Lung (tissue), 12 donors: ENCODE results near the gene C3orf22. TPM values are rescaled to one million over a fixed set of nuclear protein-coding genes. Genes with fewer than 3 reads are reported as not detected.

Experiments
- ATAC-seq: fragments of 200-7000 bp; cut with Tn5 transposase; one replicate; pipeline ENCODE4 v1.9.1; 2020; ENCODE audit warnings: moderate number of reproducible peaks; ENCODE audit not compliant: insufficient read depth, low FRiP score
- DNase-seq, 3 donors: peaks; one replicate each; pipeline ENCODE4 v3.0.0-alpha.2; 2013 to 2017
- H3K27ac ChIP-seq, 2 donors: one replicate each; pipeline ENCODE4 v1.5.1; 2013; ENCODE audit warnings: mild to moderate bottlenecking in 2 of 2, moderate library complexity in 2 of 2, control low read depth in 1 of 2, inconsistent platforms in 1 of 2, low read depth in 1 of 2, low read length in 1 of 2
- H3K27me3 ChIP-seq, 3 donors: one replicate each; pipeline ENCODE4 v1.5.1; 2013; ENCODE audit warnings: low read length in 2 of 3; ENCODE audit not compliant: control insufficient read depth in 3 of 3, insufficient read depth in 3 of 3
- H3K36me3 ChIP-seq, 4 donors: one replicate each; pipeline ENCODE4 v1.5.1; 2013; ENCODE audit warnings: low read length in 4 of 4, mild to moderate bottlenecking in 1 of 4, moderate library complexity in 1 of 4; ENCODE audit not compliant: control insufficient read depth in 4 of 4, insufficient read depth in 4 of 4
- H3K4me1 ChIP-seq, 5 donors: one replicate each; pipeline ENCODE4 v1.5.1; 2013; ENCODE audit warnings: low read length in 5 of 5, mild to moderate bottlenecking in 2 of 5, moderate library complexity in 1 of 5; ENCODE audit not compliant: control insufficient read depth in 5 of 5, insufficient read depth in 5 of 5
- H3K4me3 ChIP-seq: one replicate; pipeline ENCODE4 v1.5.1; 2013; ENCODE audit warnings: mild to moderate bottlenecking, control low read depth, moderate library complexity
- H3K9ac ChIP-seq, 2 donors: one replicate each; pipeline ENCODE4 v1.5.1; 2013; ENCODE audit warnings: low read length in 2 of 2, control low read depth in 1 of 2; ENCODE audit not compliant: insufficient read depth in 1 of 2
- H3K9me3 ChIP-seq, 4 donors: one replicate each; pipeline ENCODE4 v1.5.1; 2013; ENCODE audit warnings: low read length in 3 of 4, mild to moderate bottlenecking in 1 of 4, moderate library complexity in 1 of 4; ENCODE audit not compliant: control insufficient read depth in 4 of 4, insufficient read depth in 3 of 4
- CTCF ChIP-seq: IDR thresholded peaks from 2 replicates; pipeline ENCODE4 v1.5.1; 2012; ENCODE audit warnings: mild to moderate bottlenecking; ENCODE audit errors: control extremely low read depth, extremely low read depth
- WGBS, 2 donors: extraction: QIAGEN DNeasy Blood & Tissue Kit; methylation state at CpG; one replicate each; pipeline ENCODE4 v1.1.7; 2013; 5-methylcytosine and 5-hydroxymethylcytosine counted together
- polyA plus RNA-seq, 2 donors: library from polyadenylated mRNA; stranded (reverse); fragments of 200-250 nt; gene quantifications; one replicate each; pipeline ENCODE4 v1.2.1, GENCODE V29; 2013
- total RNA-seq, 2 donors: library from RNA; depleted of rRNA in 1 of 2; stranded (reverse); fragments of >200 nt in 1 of 2; gene quantifications; one replicate each; pipeline ENCODE4 v1.2.1, GENCODE V29; 2014 to 2021
- donor health status: control.
- donor health status: control.
- donor health status: Bipolar disorder and iron deficiency.
- donor health status: healthy.
- donor health status: DM: yes; HTN: yes; CAD: no.

Gene C3orf22
- total and polyA plus RNA-seq, 4 donors, result 0.28 TPM; not detected in 3

DNA sequence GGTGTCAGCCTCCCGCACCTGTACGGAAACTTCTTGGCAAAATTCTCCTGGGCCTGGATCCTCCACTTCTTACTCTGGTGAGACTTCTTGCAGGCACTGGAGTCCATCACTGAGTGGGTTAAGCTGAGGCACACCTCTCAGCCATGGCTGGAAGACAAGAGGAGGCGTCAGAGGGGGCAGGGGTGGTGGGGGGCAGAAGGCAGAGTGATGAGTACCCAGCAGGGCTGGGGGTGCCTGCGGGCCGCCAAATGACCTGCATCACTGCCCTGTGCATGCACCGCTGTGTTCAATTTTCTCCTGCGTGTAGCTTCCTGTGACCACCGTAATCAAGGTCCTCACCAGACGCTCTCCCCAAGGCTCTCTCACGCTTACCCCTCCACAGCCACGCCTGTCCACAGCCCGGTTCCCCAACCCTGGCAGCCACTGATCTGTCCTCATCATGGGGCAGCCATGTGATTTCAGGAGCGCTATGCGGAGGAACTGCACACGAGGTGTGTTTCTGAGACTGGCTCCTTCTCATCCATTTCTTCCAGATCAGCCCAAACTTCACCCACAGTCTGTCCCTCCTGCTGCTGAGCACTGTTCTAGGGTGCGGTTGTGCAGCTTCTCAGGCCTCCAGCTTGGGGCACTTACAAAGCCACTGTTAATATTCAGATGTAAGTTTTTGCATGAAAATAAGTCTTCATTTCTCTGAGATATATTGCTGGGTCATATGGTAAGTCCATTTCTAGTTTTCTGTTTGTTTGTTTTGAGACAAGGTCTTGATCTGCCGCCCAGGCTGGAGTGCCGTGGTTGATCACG lies 5.2 kb downstream of the C3orf22 start:
- Histone ChIP-seq H3K36me3 (no peaks in the 10 kb centered on the region), H3K9ac (no peak overlapping the region), H3K27me3 (no peaks in the 10 kb centered on the region), H3K4me1 (no peaks in the 10 kb centered on the region), H3K4me3 (no peak overlapping the region), H3K9me3 (peaks cover 0 to 6% (median 0%) of the 10 kb centered on the region in 4 donors), H3K27ac (no peak overlapping the region)
- ATAC-seq (no peak), DNase-seq (peak in 1 of 3 donors; percentile 1)
- WGBS, 2 donors, result 82 to 84% methylated on average over 19 of the region's 19 CpGs
- no peak for TF ChIP-seq CTCF

GRCh38 chr3:126552688-126553283 lies 5.9 kb downstream of the C3orf22 start:
- Histone ChIP-seq H3K27ac (no peak overlapping the region), H3K9me3 (peaks cover 0 to 6% (median 0%) of the 10 kb centered on the region in 4 donors), H3K4me1 (no peaks in the 10 kb centered on the region), H3K4me3 (no peak overlapping the region), H3K27me3 (peaks cover 0 to under 1% (median 0%) of the 10 kb centered on the region in 3 donors), H3K9ac (no peak overlapping the region), H3K36me3 (no peaks in the 10 kb centered on the region)
- ATAC-seq, result no peak
- WGBS, 2 donors, result 83 to 87% methylated on average over 14 of the region's 14 CpGs
- DNase-seq, result peak in 1 of 3 donors; percentile 10
- TF ChIP-seq CTCF, result no peak

DNA sequence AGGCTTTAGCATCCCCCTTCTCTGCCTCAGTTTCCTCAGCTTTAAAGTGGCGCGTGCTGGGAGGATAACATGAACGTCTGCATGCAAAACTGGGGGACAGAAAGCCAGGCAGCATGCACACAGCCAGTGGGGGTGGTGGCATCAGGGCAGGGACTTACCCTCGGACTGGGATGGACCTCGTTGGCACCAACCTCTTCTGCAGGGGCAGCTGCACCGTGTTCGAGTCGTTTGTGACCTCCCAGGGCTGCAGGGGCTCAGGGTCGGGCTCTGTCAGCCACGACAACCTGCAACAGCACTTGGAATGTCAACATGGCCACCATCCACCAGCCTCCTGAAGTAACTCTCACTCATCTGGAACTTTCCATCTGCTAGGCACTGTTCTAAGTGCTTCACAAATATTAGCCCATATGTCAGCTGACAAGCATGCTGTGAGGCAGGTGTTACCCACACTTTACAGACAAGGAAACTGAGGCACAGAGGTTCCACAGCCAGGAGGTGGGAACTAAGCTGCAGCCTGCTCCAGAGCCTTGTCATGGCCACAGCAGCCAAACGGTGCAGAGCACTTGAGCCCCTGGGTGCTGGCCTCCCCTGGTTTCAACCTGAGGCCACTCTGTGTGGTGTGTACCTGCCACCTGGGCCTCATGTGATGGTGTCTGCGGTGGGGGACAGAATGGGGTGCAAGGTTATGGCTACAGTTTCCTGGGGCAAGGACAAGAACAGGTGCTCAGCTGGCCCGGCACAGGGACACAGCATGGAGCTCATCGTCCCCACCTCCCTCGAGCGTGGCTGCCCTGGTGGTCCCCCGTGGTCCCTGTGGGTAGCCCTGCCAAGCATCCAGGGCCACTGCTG lies 6.7 kb downstream of the C3orf22 start:
- no peaks in the 10 kb centered on the region for H3K36me3 ChIP-seq
- H3K9ac ChIP-seq, result no peak overlapping the region
- H3K27me3 ChIP-seq, result peaks cover 0 to 4% (median 0%) of the 10 kb centered on the region in 3 donors
- H3K4me3 ChIP-seq, result no peak overlapping the region
- DNase-seq (peak in 1 of 3 donors; percentile 2), ATAC-seq (no peak)
- no peaks in the 10 kb centered on the region for H3K4me1 ChIP-seq
- 72 to 73% methylated on average over 17 of the region's 17 CpGs for WGBS, 2 donors
- no peak for TF ChIP-seq CTCF
- H3K27ac ChIP-seq, result no peak overlapping the region
- peaks cover 0 to 6% (median 0%) of the 10 kb centered on the region in 4 donors for H3K9me3 ChIP-seq
